ACC112 (cell line): Measurements from ENCODE around the gene KCNN3.

Source experiments
- H2AFZ ChIP-seq: fragments of 200-600 bp; sonication (generic); one replicate; pipeline ENCODE4 v1.6.0; 2017; ENCODE audit warnings: antibody characterized with exemption, low read length; ENCODE audit not compliant: unreplicated experiment
- H3K27ac ChIP-seq: fragments of 200-600 bp; sonication (generic); 2 replicates; pipeline ENCODE4 v1.5.1; 2014; ENCODE audit warnings: low read depth, mild to moderate bottlenecking, antibody characterized with exemption, low read length, moderate library complexity
- H3K27me3 ChIP-seq: fragments of 200-600 bp; sonication (generic); 2 replicates; pipeline ENCODE4 v1.6.1; 2014; ENCODE audit warnings: mild to moderate bottlenecking, antibody characterized with exemption, low read length, moderate library complexity, mixed read lengths; ENCODE audit not compliant: insufficient read depth
- H3K36me3 ChIP-seq: fragments of 200-600 bp; sonication (generic); 2 replicates; pipeline ENCODE4 v1.6.1; 2016; ENCODE audit warnings: mild to moderate bottlenecking, antibody characterized with exemption, low read length, moderate library complexity, mixed read lengths; ENCODE audit not compliant: insufficient read depth
- H3K4me1 ChIP-seq: fragments of 200-600 bp; sonication (generic); one replicate; pipeline ENCODE4 v1.6.1; 2016; ENCODE audit warnings: low read length, mixed read lengths; ENCODE audit not compliant: insufficient read depth, unreplicated experiment, control insufficient read depth
- H3K4me3 ChIP-seq: fragments of 200-600 bp; sonication (generic); 2 replicates; pipeline ENCODE4 v1.5.1; 2014; ENCODE audit warnings: mild to moderate bottlenecking, low read depth, low read length
- H3K79me2 ChIP-seq: fragments of 200-600 bp; sonication (generic); one replicate; pipeline ENCODE4 v1.6.0; 2016; ENCODE audit warnings: low read length; ENCODE audit not compliant: control insufficient read depth, unreplicated experiment, insufficient read depth

The KCNN3 gene

DNA sequence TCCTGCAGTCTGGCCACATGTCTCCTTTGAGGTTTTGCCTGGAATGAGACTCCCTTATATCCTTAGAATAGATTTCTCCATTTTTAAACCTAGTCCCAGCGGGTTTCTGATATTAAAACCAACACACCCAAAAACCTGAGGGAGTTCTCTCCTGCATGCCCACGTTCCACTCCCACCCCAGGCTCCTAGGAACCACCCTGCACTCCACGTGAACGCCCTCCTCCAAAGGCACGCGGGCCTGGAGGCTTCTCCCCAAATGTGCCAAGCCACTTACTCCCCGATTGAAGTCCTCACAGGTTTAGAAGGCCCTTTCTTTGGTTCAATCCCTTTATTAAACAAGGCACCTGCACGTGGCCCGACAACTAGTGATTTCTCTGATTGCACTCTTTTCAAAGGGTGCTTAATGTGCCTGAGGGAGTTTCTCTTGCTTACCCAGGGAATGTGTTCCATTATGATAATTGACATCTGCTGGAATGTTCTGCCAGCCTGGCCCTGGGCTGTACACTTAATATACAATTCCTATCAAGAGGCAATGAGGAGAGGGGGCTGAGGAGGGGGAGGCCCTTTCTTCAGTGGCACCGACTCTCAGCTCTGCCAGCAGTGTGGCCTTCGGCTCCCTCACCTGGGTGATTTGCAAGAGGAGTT is 157.8 kb downstream of the KCNN3 start:
- no peaks in the 10 kb centered on the region for H3K4me1 ChIP-seq
- no peak overlapping the region for H2AFZ ChIP-seq
- no peaks in the 10 kb centered on the region for H3K36me3 ChIP-seq

DNA sequence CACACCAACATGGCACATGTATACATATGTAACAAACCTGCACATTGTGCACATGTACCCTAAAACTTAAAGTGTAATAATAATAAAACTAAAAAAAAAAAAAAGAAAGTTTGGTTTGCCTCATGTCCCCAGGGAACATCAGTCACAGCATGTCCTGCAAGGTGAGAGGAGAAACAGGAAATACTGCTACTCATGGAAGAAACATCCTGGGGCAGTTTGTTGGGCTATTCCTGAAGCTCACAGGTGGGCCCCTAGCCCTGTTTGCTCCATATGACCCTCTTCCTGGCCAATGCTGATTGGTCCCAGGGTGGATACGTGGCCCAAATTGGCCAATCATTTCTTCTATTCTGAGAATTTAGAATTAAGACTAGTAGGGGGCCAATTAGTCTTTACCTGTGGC is 158.7 kb downstream of the KCNN3 start:
- Histone ChIP-seq H3K27me3 (peaks cover 39% of the 10 kb centered on the region), H3K79me2 (no peaks in the 10 kb centered on the region), H3K4me1 (no peaks in the 10 kb centered on the region), H2AFZ (no peak overlapping the region), H3K27ac (no peak overlapping the region), H3K36me3 (no peaks in the 10 kb centered on the region), H3K4me3 (no peak overlapping the region)

More for the DNA sequence above, 157.8 kb downstream of the KCNN3 start:
- H3K4me3 ChIP-seq, result no peak overlapping the region
- no peak overlapping the region for H3K27ac ChIP-seq
- H3K79me2 ChIP-seq, result no peaks in the 10 kb centered on the region
- H3K27me3 ChIP-seq, result peaks cover 31% of the 10 kb centered on the region

DNA sequence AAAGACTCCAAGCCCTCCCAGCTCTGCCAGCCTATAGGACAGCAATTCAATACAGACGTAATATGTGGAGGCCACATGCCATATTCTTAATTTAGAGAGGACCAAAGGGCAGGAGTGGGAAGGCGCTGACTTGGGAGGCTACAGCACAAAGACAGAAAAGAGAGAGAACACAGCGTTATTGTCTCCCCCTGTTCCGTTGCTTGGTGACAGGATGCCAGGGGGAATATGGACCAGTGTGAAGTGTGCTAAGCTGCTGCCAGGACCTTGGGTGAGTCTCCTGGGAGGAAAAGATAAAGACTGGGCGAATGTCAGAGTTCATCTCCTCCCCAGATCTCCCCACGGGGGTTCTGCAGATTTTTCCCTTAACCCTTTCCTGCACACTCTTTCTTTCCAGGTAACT is 160.0 kb downstream of the KCNN3 start:
- no peak overlapping the region for H3K4me3 ChIP-seq
- H2AFZ ChIP-seq, result no peak overlapping the region
- H3K79me2 ChIP-seq, result no peaks in the 10 kb centered on the region
- H3K4me1 ChIP-seq, result no peaks in the 10 kb centered on the region
- H3K36me3 ChIP-seq, result no peaks in the 10 kb centered on the region
- H3K27ac ChIP-seq, result no peak overlapping the region
- H3K27me3 ChIP-seq, result peaks cover 52% of the 10 kb centered on the region

DNA sequence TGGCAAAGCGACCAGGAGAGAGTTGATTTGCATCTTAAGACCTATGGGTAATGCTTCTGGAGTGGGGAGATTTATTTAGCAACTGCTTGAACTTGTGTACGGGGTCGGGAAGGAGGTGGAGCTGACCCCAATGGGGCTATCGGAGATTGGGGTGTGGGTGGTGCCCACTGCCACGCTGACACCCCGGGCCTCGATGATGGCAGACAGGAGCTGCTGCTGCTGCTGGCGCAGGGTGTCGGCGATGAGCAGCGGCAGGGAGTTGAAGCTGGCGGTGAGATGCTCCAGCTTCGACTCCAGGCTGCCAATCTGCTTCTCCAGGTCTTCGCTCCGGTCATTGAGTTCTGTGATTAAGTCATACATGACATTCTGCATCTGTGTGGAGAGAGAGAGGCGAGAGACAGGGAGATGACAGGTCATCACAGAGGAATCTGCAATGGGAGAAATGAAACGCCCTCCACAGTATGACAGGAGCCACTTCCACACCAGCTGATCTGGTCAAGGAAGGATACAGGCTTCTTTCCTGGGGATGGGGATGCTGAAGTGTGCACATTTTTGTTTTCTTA is 162.1 kb downstream of the KCNN3 start:
- no peak overlapping the region for H3K27ac ChIP-seq
- H3K79me2 ChIP-seq, result no peaks in the 10 kb centered on the region
- H3K4me3 ChIP-seq, result no peak overlapping the region
- H3K36me3 ChIP-seq, result no peaks in the 10 kb centered on the region
- H3K27me3 ChIP-seq, result peaks cover 68% of the 10 kb centered on the region
- no peak overlapping the region for H2AFZ ChIP-seq
- no peaks in the 10 kb centered on the region for H3K4me1 ChIP-seq

DNA sequence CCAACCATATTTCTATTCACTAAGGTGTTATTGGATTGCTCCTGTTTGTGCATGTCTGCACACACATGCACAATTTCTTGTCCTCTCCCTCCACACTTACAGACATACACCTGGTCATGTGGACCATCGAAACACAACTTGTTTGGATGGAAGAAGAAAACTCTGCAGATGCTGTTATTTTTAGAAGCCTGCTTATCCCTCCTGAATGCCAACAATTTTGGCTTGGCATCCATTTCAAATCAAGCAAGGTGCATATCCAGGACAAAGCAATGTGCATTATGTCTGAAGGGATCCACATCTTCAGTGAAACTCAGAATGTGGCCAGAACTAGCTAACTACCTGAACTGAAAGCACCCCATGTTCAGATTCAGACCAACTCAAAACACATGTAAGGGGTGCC is 163.2 kb downstream of the KCNN3 start:
- peaks cover 65% of the 10 kb centered on the region for H3K27me3 ChIP-seq

DNA sequence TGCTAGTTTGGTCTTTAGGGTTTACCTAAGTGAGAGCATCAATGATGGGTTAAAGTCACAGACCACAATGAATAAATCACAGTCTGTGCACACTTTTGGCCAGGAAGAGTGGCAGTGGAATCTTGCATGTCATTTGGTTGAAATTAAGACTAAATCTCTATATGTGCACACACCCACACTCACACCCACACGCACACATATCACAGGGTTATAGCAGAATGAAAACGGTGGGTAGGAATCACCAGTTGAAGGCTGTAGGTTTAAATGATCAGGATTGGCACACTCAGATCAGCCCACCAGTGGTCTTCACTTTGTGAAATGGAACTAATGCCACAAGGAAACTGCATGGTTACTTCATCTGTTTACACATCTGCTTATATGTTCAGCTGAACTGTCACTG is 164.5 kb downstream of the KCNN3 start:
- Histone ChIP-seq H3K79me2 (no peaks in the 10 kb centered on the region), H2AFZ (no peak overlapping the region)

More for the DNA sequence above, 163.2 kb downstream of the KCNN3 start:
- no peak overlapping the region for H2AFZ ChIP-seq
- H3K79me2 ChIP-seq, result no peaks in the 10 kb centered on the region
- no peaks in the 10 kb centered on the region for H3K4me1 ChIP-seq
- no peaks in the 10 kb centered on the region for H3K36me3 ChIP-seq
- H3K4me3 ChIP-seq, result no peak overlapping the region
- no peak overlapping the region for H3K27ac ChIP-seq

DNA sequence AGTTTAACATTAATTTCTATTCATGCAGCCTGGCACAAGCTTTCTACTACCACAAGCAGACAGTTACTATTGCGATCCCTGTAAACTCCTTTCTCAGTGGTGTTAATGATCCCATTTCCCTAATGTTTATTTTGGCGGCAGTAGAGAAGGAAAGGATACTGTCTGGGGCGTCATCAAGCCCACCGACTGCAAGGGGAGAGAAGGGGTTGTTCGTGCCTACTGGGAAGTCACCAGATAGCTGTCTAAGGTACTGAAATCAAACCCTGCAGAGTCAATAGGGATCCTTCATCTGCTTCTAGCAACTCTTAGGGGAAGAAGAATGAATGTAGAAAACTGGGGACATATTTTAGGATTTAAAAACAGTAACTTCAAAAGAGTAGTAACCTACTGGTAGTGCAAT is 166.9 kb downstream of the KCNN3 start:
- Histone ChIP-seq H3K4me1 (no peaks in the 10 kb centered on the region), H2AFZ (no peak overlapping the region), H3K4me3 (no peak overlapping the region), H3K27me3 (peaks cover 72% of the 10 kb centered on the region), H3K27ac (no peak overlapping the region), H3K79me2 (no peaks in the 10 kb centered on the region), H3K36me3 (no peaks in the 10 kb centered on the region)

More for the DNA sequence above, 164.5 kb downstream of the KCNN3 start:
- Histone ChIP-seq H3K4me1 (no peaks in the 10 kb centered on the region), H3K27me3 (peaks cover 72% of the 10 kb centered on the region), H3K27ac (no peak overlapping the region), H3K36me3 (no peaks in the 10 kb centered on the region), H3K4me3 (no peak overlapping the region)

DNA sequence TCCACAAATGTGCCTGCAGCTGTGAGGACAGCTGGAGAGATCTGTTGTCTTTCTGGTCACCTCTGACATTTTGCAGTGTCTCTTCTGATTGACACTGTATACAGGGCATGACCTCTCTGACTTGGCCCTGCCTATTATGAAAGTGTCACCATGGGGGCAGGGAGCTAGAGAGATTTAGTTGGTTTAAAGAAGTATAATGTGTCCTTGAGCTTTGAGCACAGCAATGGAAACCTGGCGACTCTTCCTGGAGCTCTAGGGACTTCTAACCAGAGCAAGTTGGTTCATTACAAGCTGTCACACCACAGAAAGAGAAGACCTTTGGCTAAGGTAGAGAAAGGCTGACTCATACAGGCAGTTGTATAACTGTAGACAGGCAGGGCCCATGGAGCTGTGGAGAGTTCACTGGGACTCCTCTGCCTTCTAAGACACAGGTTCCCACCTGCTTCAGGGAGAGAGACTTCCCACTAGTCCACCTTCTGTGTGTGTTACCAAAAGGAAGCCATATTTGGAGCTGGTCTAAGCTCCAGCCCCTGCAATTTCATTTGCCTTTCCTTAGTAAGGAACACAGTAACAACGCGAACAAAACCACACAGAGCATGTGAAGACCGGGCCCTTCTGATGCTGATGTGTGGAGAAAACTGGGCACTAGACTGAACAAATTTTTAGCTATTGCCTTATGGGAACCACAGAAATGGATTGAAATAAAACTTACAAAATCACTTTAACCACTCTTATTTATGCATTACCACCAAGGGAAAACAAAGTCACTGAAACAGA is 171.6 kb downstream of the KCNN3 start:
- H2AFZ ChIP-seq, result no peak overlapping the region

DNA sequence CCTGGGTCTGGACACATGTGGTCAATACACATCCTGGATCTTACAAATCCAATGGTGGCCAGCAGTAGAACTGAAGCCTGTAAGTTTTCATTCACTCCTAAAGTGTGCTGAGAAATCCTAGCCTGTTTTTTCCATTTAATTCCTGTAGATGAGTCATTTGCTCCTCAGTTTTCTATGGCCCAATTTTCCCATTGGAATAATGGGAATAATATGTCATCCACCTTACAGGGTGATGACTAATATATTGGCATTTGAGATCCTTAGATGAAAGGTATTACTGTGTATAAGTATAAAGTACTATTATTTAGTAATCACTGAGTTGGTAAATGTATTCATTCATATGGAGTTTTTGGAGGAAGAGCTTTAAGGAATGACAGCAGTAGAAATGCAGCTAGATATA is 172.4 kb downstream of the KCNN3 start:
- H3K4me3 ChIP-seq, result no peak overlapping the region
- H3K79me2 ChIP-seq, result no peaks in the 10 kb centered on the region
- no peaks in the 10 kb centered on the region for H3K4me1 ChIP-seq
- H3K27ac ChIP-seq, result no peak overlapping the region
- H3K36me3 ChIP-seq, result no peaks in the 10 kb centered on the region
- peaks cover 56% of the 10 kb centered on the region for H3K27me3 ChIP-seq
- H2AFZ ChIP-seq, result no peak overlapping the region

More for the DNA sequence above, 171.6 kb downstream of the KCNN3 start:
- no peaks in the 10 kb centered on the region for H3K79me2 ChIP-seq
- no peaks in the 10 kb centered on the region for H3K4me1 ChIP-seq
- H3K4me3 ChIP-seq, result no peak overlapping the region
- peaks cover 56% of the 10 kb centered on the region for H3K27me3 ChIP-seq
- H3K27ac ChIP-seq, result no peak overlapping the region
- H3K36me3 ChIP-seq, result no peaks in the 10 kb centered on the region

DNA sequence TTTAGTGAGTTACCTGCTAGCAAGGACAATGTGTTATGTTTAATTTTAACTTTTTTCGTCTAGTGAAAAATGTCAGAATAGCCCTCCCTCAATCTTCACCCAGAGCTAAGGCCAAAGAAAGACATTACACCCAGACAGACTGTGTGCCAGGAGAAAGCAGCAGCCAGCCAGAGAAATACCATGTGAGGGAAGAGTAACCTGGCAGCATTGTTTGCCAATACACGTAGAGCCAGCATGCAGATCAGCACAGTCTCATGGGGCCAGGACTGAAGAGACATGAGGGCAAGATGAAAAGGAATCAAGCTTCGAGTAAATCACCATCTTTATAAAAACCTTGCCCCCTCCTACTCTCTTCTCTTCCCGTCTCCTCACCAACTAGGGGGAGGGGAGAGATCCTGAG is 173.6 kb downstream of the KCNN3 start:
- no peak overlapping the region for H2AFZ ChIP-seq
- H3K79me2 ChIP-seq, result no peaks in the 10 kb centered on the region
- no peaks in the 10 kb centered on the region for H3K36me3 ChIP-seq
- no peak overlapping the region for H3K4me3 ChIP-seq
- peaks cover 55% of the 10 kb centered on the region for H3K27me3 ChIP-seq
- H3K4me1 ChIP-seq, result no peaks in the 10 kb centered on the region
- no peak overlapping the region for H3K27ac ChIP-seq

DNA sequence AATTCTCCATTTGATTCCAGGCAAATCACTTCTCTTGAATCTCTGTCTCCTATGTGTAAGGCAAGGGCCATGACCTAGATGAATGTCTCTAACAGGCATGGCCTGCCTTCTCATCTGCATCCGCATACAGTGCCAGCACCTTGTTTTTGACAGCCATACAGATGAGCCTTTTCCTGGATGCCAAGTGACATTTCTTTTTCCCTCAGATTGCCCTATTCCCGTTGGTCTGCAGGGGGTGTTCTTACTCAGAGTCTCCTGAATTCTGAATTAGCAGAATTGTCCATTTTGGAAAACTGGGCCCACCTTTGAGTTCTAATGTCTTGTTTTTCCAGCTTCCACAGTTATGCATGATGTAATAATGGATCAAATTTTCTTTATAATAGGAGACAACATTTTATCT is 174.1 kb downstream of the KCNN3 start:
- H3K4me1 ChIP-seq, result no peaks in the 10 kb centered on the region
- H3K27me3 ChIP-seq, result peaks cover 50% of the 10 kb centered on the region
- H3K79me2 ChIP-seq, result no peaks in the 10 kb centered on the region
- H3K36me3 ChIP-seq, result no peaks in the 10 kb centered on the region
- no peak overlapping the region for H3K4me3 ChIP-seq
- H2AFZ ChIP-seq, result no peak overlapping the region
- H3K27ac ChIP-seq, result no peak overlapping the region
